HEK293T (cell line): ENCODE results near the gene DNAJC4.

Source experiments
- CTBP1 ChIP-seq: fragments of 450-650 bp; IDR thresholded peaks from 2 replicates; pipeline ENCODE4 v1.6.1; 2016; ENCODE audit warnings: borderline replicate concordance
- ELF4 ChIP-seq: fragments of 450-650 bp; IDR thresholded peaks from 2 replicates; pipeline ENCODE4 v1.6.1; 2017; ENCODE audit warnings: antibody characterized with exemption
- FOXA1 ChIP-seq: fragments of 450-650 bp; IDR thresholded peaks from 2 replicates; pipeline ENCODE4 v1.6.1; 2016; ENCODE audit warnings: mild to moderate bottlenecking
- FOXK2 ChIP-seq: fragments of 450-650 bp; IDR thresholded peaks from 2 replicates; pipeline ENCODE4 v1.6.1; 2016; ENCODE audit warnings: mild to moderate bottlenecking
- FOXM1 ChIP-seq: fragments of 450-650 bp; IDR thresholded peaks from 2 replicates; pipeline ENCODE4 v1.6.1; 2017; ENCODE audit warnings: mild to moderate bottlenecking, borderline replicate concordance
- L3MBTL2 ChIP-seq: fragments of 450-650 bp; conservative IDR thresholded peaks from 2 replicates; pipeline ENCODE4 v1.6.1; 2016; ENCODE audit warnings: mild to moderate bottlenecking
- SUZ12 ChIP-seq: fragments of 450-650 bp; IDR thresholded peaks from 2 replicates; pipeline ENCODE4 v1.6.1; 2016; ENCODE audit warnings: mild to moderate bottlenecking
- ZNF384 ChIP-seq: fragments of 450-650 bp; IDR thresholded peaks from 2 replicates; pipeline ENCODE4 v1.6.1; 2016
- TF ChIP-seq, protein P1 (sequence below): fragments of 450-650 bp; IDR thresholded peaks from 2 replicates; pipeline ENCODE4 v1.6.1; 2016

DNA sequence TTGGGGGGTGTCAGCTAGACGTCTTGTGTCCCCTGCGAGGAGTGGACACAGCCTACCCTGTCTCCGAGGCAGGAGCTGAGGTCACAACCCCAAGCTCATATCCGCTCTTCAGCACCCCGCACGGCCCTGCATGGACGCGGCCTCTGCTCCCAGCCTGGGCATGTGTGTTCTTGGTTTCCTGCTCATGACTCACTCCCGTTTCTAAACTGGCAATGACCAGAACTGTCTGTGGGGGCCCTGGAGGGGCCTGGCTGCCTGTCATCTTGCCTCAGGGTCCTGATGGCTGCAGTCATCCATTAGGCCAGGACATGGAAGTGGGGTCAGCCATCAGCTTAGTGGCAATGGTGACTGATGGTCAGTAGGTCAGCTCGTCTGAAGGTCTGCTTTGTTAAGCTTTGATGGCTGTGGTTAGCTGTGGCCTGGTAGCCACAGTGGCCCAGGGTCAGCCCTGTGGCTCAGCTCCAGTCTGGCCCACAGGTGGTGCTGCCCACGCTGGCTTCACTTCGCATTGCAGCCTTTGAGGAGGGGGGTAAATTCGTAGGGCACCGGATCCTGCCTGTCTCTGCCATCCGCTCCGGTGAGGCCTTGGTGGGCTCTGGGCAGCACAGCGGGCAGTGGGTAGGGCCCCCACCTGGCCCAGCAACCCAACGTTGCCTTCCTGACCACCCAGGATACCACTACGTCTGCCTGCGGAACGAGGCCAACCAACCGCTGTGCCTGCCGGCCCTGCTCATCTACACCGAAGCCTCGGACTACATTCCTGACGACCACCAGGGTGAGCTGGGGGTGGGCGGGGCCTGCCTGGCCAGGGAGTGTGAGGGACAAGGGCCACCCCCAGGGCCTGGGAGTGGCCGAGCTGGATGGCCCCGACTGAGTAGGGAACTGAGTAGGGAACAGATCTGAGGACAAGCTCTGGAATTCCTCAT, 32.9 kb downstream of the DNAJC4 start:
- TF ChIP-seq FOXK2, result no peak
- TF ChIP-seq FOXA1, result no peak
- TF ChIP-seq FOXM1, result no peak
- TF ChIP-seq SUZ12, result no peak
- no peak for TF ChIP-seq ELF4
- no peak for TF ChIP-seq L3MBTL2
- no peak for TF ChIP-seq CTBP1
- TF ChIP-seq ZNF384, result no peak
- TF ChIP-seq, protein P1, sequence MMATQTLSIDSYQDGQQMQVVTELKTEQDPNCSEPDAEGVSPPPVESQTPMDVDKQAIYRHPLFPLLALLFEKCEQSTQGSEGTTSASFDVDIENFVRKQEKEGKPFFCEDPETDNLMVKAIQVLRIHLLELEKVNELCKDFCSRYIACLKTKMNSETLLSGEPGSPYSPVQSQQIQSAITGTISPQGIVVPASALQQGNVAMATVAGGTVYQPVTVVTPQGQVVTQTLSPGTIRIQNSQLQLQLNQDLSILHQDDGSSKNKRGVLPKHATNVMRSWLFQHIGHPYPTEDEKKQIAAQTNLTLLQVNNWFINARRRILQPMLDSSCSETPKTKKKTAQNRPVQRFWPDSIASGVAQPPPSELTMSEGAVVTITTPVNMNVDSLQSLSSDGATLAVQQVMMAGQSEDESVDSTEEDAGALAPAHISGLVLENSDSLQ, result no peak
